ENCODE measurements around the gene SLA2. TPM values are rescaled to one million over a fixed set of nuclear protein-coding genes. Genes with fewer than 3 reads are reported as not detected.

Gene SLA2
- total and polyA plus RNA-seq, 2 donors (not counting 1 experiment from before 2014, with no cell fraction given), result not detected

GRCh38 chr20:36607586-36608387, 38.2 kb downstream of the SLA2 start:
- Histone ChIP-seq H3K36me3 (ENCODE audit: control insufficient read depth, insufficient read depth, low read length) (peaks cover 9% of the 10 kb centered on the region), H3K4me3 (replicated peaks in 1 of 4; ENCODE audit: control extremely low read depth in 1 of 4, insufficient read depth in 1 of 4, low read depth in 3 of 4, low read length in 4 of 4) (peak overlapping the region in 1 of 4 experiments; percentile 90), H3K27me3 (ENCODE audit: control insufficient read depth, insufficient read depth, low read length) (no peaks in the 10 kb centered on the region), H4K20me1 (ENCODE audit: control insufficient read depth, extremely low read depth, insufficient read depth, low read length) (no peaks in the 10 kb centered on the region), H2AFZ (ENCODE audit: low read length) (no peak overlapping the region), H3K9ac (ENCODE audit: insufficient read depth, low read length) (no peak overlapping the region), H3K4me1 (ENCODE audit: control insufficient read depth, extremely low read depth, insufficient read depth, low read length) (no peaks in the 10 kb centered on the region), H3K27ac (ENCODE audit: insufficient read depth, low read length) (no peak overlapping the region), H3K9me3 (ENCODE audit: control insufficient read depth, insufficient read depth, low read depth, low read length) (no peaks in the 10 kb centered on the region), H3K4me2 (ENCODE audit: extremely low read depth, insufficient read depth, low read length) (no peak overlapping the region), H3K79me2 (ENCODE audit: control insufficient read depth, insufficient read depth, low read length) (peaks cover 26% of the 10 kb centered on the region)
- no peak for DNase-seq (ENCODE audit: low read depth in 2 of 2)
- TF ChIP-seq, protein P1, sequence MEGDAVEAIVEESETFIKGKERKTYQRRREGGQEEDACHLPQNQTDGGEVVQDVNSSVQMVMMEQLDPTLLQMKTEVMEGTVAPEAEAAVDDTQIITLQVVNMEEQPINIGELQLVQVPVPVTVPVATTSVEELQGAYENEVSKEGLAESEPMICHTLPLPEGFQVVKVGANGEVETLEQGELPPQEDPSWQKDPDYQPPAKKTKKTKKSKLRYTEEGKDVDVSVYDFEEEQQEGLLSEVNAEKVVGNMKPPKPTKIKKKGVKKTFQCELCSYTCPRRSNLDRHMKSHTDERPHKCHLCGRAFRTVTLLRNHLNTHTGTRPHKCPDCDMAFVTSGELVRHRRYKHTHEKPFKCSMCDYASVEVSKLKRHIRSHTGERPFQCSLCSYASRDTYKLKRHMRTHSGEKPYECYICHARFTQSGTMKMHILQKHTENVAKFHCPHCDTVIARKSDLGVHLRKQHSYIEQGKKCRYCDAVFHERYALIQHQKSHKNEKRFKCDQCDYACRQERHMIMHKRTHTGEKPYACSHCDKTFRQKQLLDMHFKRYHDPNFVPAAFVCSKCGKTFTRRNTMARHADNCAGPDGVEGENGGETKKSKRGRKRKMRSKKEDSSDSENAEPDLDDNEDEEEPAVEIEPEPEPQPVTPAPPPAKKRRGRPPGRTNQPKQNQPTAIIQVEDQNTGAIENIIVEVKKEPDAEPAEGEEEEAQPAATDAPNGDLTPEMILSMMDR (conservative IDR thresholded peaks at IDR 0.05 in 1 of 2, IDR thresholded peaks at IDR 0.05 in 1 of 2; ENCODE audit: low read depth in 1 of 2, low read length in 2 of 2), result no peak
- no peak for TF ChIP-seq EZH2 (IDR thresholded peaks at IDR 0.05; ENCODE audit: low read length, missing control alignments)

- Histone ChIP-seq H3K36me3 (ENCODE audit: control insufficient read depth, insufficient read depth, low read length) (peaks cover 5% of the 10 kb centered on the region), H3K4me1 (ENCODE audit: control insufficient read depth, extremely low read depth, insufficient read depth, low read length) (no peaks in the 10 kb centered on the region), H3K79me2 (ENCODE audit: control insufficient read depth, insufficient read depth, low read length) (peaks cover 26% of the 10 kb centered on the region), H3K9me3 (ENCODE audit: control insufficient read depth, insufficient read depth, low read depth, low read length) (no peaks in the 10 kb centered on the region), H3K27me3 (ENCODE audit: control insufficient read depth, insufficient read depth, low read length) (no peaks in the 10 kb centered on the region), H3K4me2 (ENCODE audit: extremely low read depth, insufficient read depth, low read length) (peak overlapping the region; percentile 94), H2AFZ (ENCODE audit: low read length) (peak overlapping the region; percentile 60), H3K27ac (ENCODE audit: insufficient read depth, low read length) (peak overlapping the region; percentile 89), H4K20me1 (ENCODE audit: control insufficient read depth, extremely low read depth, insufficient read depth, low read length) (no peaks in the 10 kb centered on the region), H3K4me3 (replicated peaks in 1 of 4; ENCODE audit: control extremely low read depth in 1 of 4, insufficient read depth in 1 of 4, low read depth in 3 of 4, low read length in 4 of 4) (peak overlapping the region; percentile 90 to 97 (median 95)), H3K9ac (ENCODE audit: insufficient read depth, low read length) (peak overlapping the region; percentile 89)
- peak; percentile 21 to 39 for DNase-seq (ENCODE audit: low read depth in 2 of 2)
- TF ChIP-seq, protein P1 (conservative IDR thresholded peaks at IDR 0.05 in 1 of 2, IDR thresholded peaks at IDR 0.05 in 1 of 2; ENCODE audit: low read depth in 1 of 2, low read length in 2 of 2), result no peak
- TF ChIP-seq EZH2 (IDR thresholded peaks at IDR 0.05; ENCODE audit: low read length, missing control alignments), result no peak
Measured at GRCh38 chr20:36606158-36607066, 39.6 kb downstream of the SLA2 start.

All from fibroblast of lung (primary cell).